ENCODE data around the gene OXNAD1. TPM values are rescaled to one million over a fixed set of nuclear protein-coding genes. Genes with fewer than 3 reads are reported as not detected.

Gene OXNAD1
- total RNA-seq, 1 donor, result 9.5 TPM

- no peak for DNase-seq (ENCODE audit: low read depth)
- no peak overlapping the region for H3K4me3 ChIP-seq (ENCODE audit: low read depth, low read length)
- TF ChIP-seq CTCF (IDR thresholded peaks at IDR 0.05; ENCODE audit: insufficient read depth, low read depth, low read length), result no peak
These were observed 71.0 kb downstream of the OXNAD1 start for GRCh38 chr3:16335772-16336645.

GRCh38 chr3:16336825-16337224, 71.8 kb downstream of the OXNAD1 start:
- no peak for TF ChIP-seq CTCF (IDR thresholded peaks at IDR 0.05; ENCODE audit: insufficient read depth, low read depth, low read length)
- no peak for DNase-seq (ENCODE audit: low read depth)
- H3K4me3 ChIP-seq (ENCODE audit: low read depth, low read length), result no peak overlapping the region

GRCh38 chr3:16337856-16338540, 73.0 kb downstream of the OXNAD1 start:
- TF ChIP-seq CTCF (IDR thresholded peaks at IDR 0.05; ENCODE audit: insufficient read depth, low read depth, low read length), result no peak

GRCh38 chr3:16338999-16339398, 74.0 kb downstream of the OXNAD1 start:
- peak; percentile 97 for DNase-seq (ENCODE audit: low read depth)

More at GRCh38 chr3:16337856-16338540, 73.0 kb downstream of the OXNAD1 start:
- no peak overlapping the region for H3K4me3 ChIP-seq (ENCODE audit: low read depth, low read length)
- peak; percentile 69 for DNase-seq (ENCODE audit: low read depth)

GRCh38 chr3:16343101-16343500, 78.1 kb downstream of the OXNAD1 start:
- no peak for DNase-seq (ENCODE audit: low read depth)
- no peak for TF ChIP-seq CTCF (IDR thresholded peaks at IDR 0.05; ENCODE audit: insufficient read depth, low read depth, low read length)
- H3K4me3 ChIP-seq (ENCODE audit: low read depth, low read length), result no peak overlapping the region

More at GRCh38 chr3:16338999-16339398, 74.0 kb downstream of the OXNAD1 start:
- TF ChIP-seq CTCF (IDR thresholded peaks at IDR 0.05; ENCODE audit: insufficient read depth, low read depth, low read length), result no peak
- H3K4me3 ChIP-seq (ENCODE audit: low read depth, low read length), result no peak overlapping the region

- no peak overlapping the region for H3K4me3 ChIP-seq (ENCODE audit: low read depth, low read length)
- no peak for TF ChIP-seq CTCF (IDR thresholded peaks at IDR 0.05; ENCODE audit: insufficient read depth, low read depth, low read length)
- DNase-seq (ENCODE audit: low read depth), result no peak
These were observed 81.5 kb downstream of the OXNAD1 start for GRCh38 chr3:16346413-16347081.
